ENCODE data around the gene MAOA.

The MAOA gene

DNA sequence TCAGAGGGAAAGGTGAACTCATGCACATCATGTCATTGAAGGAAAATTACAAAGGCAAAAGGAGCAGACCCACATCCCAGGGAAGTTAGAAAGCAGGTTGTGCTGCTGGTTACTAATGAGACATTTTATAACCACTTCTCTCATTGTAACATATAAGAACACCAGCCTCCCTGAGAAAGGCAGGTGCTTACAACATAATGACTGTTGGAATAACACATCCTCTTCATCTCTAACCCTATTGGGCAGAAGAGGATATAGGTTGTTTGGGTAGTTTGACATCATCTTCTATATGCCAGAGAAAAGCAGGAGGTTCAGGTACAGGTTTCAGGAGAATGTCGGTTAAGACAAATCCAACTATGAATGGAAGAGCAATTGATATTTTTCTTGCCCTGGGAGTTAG, 77.6 kb downstream of the MAOA start:
- Histone ChIP-seq H3K36me3 (replicated peaks; ENCODE audit: insufficient read depth, low read length) (no peaks in the 10 kb centered on the region), H2AFZ (ENCODE audit: low read length) (no peak overlapping the region), H3K79me2 (ENCODE audit: low read length) (no peaks in the 10 kb centered on the region), H4K20me1 (ENCODE audit: insufficient read depth, low read length) (no peaks in the 10 kb centered on the region), H3K4me3 (ENCODE audit: low read length) (no peak overlapping the region), H3K27ac (ENCODE audit: low read length) (no peak overlapping the region), H3K9ac (ENCODE audit: low read length) (no peak overlapping the region), H3K9me3 (replicated peaks; ENCODE audit: insufficient read depth, low read length) (no peaks in the 10 kb centered on the region), H3K4me2 (ENCODE audit: low read depth, low read length) (no peak overlapping the region), H3F3A (ENCODE audit: insufficient read depth, low read length) (no peaks in the 10 kb centered on the region), H3K9me2 (replicated peaks; ENCODE audit: insufficient read depth, low read length) (no peaks in the 10 kb centered on the region), H3K27me3 (replicated peaks; ENCODE audit: insufficient read depth, low read length) (no peaks in the 10 kb centered on the region), H3K4me1 (ENCODE audit: low read length) (no peaks in the 10 kb centered on the region)
- DNase-seq: no peak
- TF ChIP-seq CTCF (IDR thresholded peaks at IDR 0.05; ENCODE audit: low read length) (no peak), EZH2 (optimal IDR thresholded peaks at IDR 0.05; ENCODE audit: low read depth, low read length) (no peak), EZH2phosphoT487 (IDR thresholded peaks at IDR 0.05; ENCODE audit: low read length) (no peak)

DNA sequence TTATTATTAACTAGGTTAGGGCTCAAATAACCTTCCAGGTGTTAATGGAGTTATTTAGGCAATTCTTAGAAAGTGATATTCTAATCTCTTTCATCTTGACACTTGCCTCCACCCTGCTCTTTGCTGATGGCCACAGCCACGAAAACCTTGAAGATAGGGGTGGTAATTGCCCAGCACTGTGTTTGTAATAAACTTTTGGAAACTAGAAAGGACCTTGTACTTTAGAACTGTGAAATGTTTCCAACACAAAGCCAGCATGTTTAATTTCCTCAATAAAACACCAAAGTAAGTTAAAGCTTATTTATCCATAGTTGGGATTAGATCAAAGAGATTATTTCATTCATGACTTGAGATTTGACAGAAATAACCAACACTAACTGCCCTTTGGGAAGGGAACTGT, 78.3 kb downstream of the MAOA start:
- Histone ChIP-seq H3K79me2 (ENCODE audit: low read length) (no peaks in the 10 kb centered on the region), H3K27ac (ENCODE audit: low read length) (no peak overlapping the region), H3K4me2 (ENCODE audit: low read depth, low read length) (no peak overlapping the region), H3K4me3 (ENCODE audit: low read length) (no peak overlapping the region), H3K9me3 (replicated peaks; ENCODE audit: insufficient read depth, low read length) (no peaks in the 10 kb centered on the region), H3F3A (ENCODE audit: insufficient read depth, low read length) (no peaks in the 10 kb centered on the region), H3K9me2 (replicated peaks; ENCODE audit: insufficient read depth, low read length) (no peaks in the 10 kb centered on the region), H3K27me3 (replicated peaks; ENCODE audit: insufficient read depth, low read length) (no peaks in the 10 kb centered on the region), H2AFZ (ENCODE audit: low read length) (no peak overlapping the region), H4K20me1 (ENCODE audit: insufficient read depth, low read length) (no peaks in the 10 kb centered on the region), H3K36me3 (replicated peaks; ENCODE audit: insufficient read depth, low read length) (no peaks in the 10 kb centered on the region), H3K9ac (ENCODE audit: low read length) (no peak overlapping the region), H3K4me1 (ENCODE audit: low read length) (no peaks in the 10 kb centered on the region)
- TF ChIP-seq EZH2phosphoT487 (IDR thresholded peaks at IDR 0.05; ENCODE audit: low read length) (no peak), EZH2 (optimal IDR thresholded peaks at IDR 0.05; ENCODE audit: low read depth, low read length) (no peak), CTCF (IDR thresholded peaks at IDR 0.05; ENCODE audit: low read length) (no peak)
- DNase-seq: no peak

DNA sequence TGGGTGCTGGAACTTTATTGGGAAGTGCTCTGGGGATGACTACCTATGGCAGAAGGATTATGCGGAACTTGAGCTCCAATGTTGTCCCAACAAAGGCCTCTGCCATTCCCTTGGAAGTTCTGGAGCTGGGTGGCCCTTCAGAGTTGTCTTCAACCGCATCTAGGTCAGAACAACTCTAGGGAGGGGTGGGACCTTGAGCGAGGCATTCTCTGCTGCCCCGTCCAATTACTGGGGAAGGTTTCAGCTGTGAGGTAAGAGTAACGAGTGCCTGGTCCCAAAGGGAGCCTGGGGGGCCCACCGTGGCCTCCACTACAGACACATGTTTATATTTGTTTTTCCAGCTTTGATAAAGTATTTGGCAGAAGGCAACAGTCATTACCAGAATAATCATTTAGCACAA, 79.4 kb downstream of the MAOA start:
- H3K79me2 ChIP-seq (ENCODE audit: low read length): no peaks in the 10 kb centered on the region
- no peaks in the 10 kb centered on the region for H3K9me2 ChIP-seq (replicated peaks; ENCODE audit: insufficient read depth, low read length)
- H3K36me3 ChIP-seq (replicated peaks; ENCODE audit: insufficient read depth, low read length): no peaks in the 10 kb centered on the region
- no peaks in the 10 kb centered on the region for H3K9me3 ChIP-seq (replicated peaks; ENCODE audit: insufficient read depth, low read length)
- H3K4me3 ChIP-seq (ENCODE audit: low read length): no peak overlapping the region
- no peak for DNase-seq
- H3K27me3 ChIP-seq (replicated peaks; ENCODE audit: insufficient read depth, low read length): no peaks in the 10 kb centered on the region
- H3F3A ChIP-seq (ENCODE audit: insufficient read depth, low read length): no peaks in the 10 kb centered on the region
- H3K27ac ChIP-seq (ENCODE audit: low read length): no peak overlapping the region
- no peak overlapping the region for H3K9ac ChIP-seq (ENCODE audit: low read length)
- no peak for TF ChIP-seq CTCF (IDR thresholded peaks at IDR 0.05; ENCODE audit: low read length)
- TF ChIP-seq EZH2phosphoT487 (IDR thresholded peaks at IDR 0.05; ENCODE audit: low read length): no peak
- TF ChIP-seq EZH2 (optimal IDR thresholded peaks at IDR 0.05; ENCODE audit: low read depth, low read length): no peak
- no peak overlapping the region for H3K4me2 ChIP-seq (ENCODE audit: low read depth, low read length)
- no peaks in the 10 kb centered on the region for H4K20me1 ChIP-seq (ENCODE audit: insufficient read depth, low read length)
- H2AFZ ChIP-seq (ENCODE audit: low read length): no peak overlapping the region
- H3K4me1 ChIP-seq (ENCODE audit: low read length): no peaks in the 10 kb centered on the region

Data from MM.1S (cell line).